SK-N-SH (cell line): ENCODE measurements around the gene PDCD11.

Source experiments
- MAX ChIP-seq: IDR thresholded peaks from 2 replicates; pipeline ENCODE4 v1.4.0; 2012; ENCODE audit warnings: low read depth
- YY1 ChIP-seq: IDR thresholded peaks from 2 replicates; pipeline ENCODE4 v1.4.0; 2012; ENCODE audit warnings: low read depth, mild to moderate bottlenecking

- TF ChIP-seq YY1 (no peak), MAX (no peak)
These were observed 62.3 kb downstream of the PDCD11 start, which contains the start of gene CALHM1 for GRCh38 chr10:103458720-103459119.
